GM12874 (cell line): ENCODE measurements around the gene DNAJC4.

ENCODE experiments used
- CTCF ChIP-seq: IDR thresholded peaks from 2 replicates; pipeline ENCODE4 v1.5.1; 2011; ENCODE audit warnings: low read depth, mild to moderate bottlenecking, control low read depth, low read length, moderate library complexity; ENCODE audit not compliant: insufficient read depth

DNAJC4 gene

DNA sequence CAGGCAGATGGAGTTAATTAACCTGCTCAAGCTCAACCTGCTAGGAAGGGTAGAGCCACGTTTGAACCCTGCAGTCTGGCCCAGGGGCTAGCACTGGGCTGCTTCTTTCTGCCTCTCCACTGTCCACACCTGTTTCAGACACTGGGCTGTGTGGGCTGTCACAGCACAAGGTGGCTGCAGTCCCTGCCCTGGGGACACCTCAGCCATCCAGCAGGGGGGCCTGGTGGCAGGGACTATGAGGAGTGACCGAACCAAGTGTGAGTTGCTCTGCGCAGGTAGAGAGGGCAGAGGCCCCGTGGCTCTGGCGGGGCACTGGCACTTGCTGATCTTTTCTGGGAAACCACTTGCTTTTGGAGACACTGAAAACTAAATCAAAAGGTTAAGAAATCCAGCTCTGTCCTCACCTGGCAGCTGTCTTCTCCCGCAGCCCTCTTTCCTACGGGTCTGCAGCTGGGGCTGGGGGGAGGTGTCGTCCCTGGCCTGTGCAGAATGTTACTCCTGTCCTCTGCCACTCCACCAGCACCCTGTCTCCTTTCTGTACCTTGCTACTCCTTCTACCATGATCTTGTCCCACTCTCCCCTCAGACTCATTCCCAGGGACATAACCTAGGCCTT lies 48.3 kb downstream of the DNAJC4 start:
- TF ChIP-seq CTCF: no peak

- TF ChIP-seq CTCF: no peak
Observed at GRCh38 chr11:64281957-64282770, 51.8 kb downstream of the DNAJC4 start.

DNA sequence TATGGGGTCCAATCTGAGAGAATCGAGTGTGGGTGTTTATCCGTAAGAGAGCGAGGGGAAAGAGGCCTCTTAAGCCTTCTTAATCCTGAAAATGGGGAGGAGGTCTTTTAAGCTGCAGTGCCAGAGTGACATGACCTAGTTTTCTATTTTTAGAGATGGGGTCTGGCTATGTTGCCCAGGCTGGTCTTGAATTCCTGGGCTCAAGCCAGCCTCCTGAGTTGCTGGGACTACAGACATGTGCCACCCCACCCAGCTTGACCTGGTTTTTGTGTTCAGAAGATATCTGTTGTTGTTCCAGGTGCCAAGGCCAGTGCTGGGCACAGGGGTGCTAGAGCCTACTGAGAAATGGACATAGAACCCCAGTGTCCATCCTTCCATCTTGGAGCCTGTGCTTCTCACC lies 52.7 kb downstream of the DNAJC4 start:
- no peak for TF ChIP-seq CTCF
